ENCODE measurements around the gene ZNF324. TPM values are rescaled to one million over a fixed set of nuclear protein-coding genes. Genes with fewer than 3 reads are reported as not detected.

ZNF324 gene
- total and polyA plus RNA-seq, 2 of the 8 experiments (the other 6 are each of a cell fraction or from before 2014, with no cell fraction given), result 5.1 to 5.8 TPM

- no peak overlapping the region for H3K23ac ChIP-seq (ENCODE audit: insufficient read length)
- no peak overlapping the region for H3K56ac ChIP-seq (replicated peaks; ENCODE audit: insufficient read length, low read depth, low read length)
- H3K4me3 ChIP-seq (ENCODE audit: extremely low read depth in 1 of 4, insufficient read depth in 2 of 4, low read depth in 3 of 4, low read length in 4 of 4), result no peak overlapping the region
- no peaks in the 10 kb centered on the region for H3K27me3 ChIP-seq (replicated peaks in 1 of 4; ENCODE audit: control insufficient read depth in 3 of 4, extremely low read depth in 1 of 4, insufficient read depth in 3 of 4, low read length in 3 of 4)
- H2BK20ac ChIP-seq (ENCODE audit: low read length), result no peak overlapping the region
- H2AFZ ChIP-seq (ENCODE audit: low read length), result no peak overlapping the region
- 0 out of 2 replicates have a peak overlapping the region, but pooled peaks have one; percentile 35 for H2BK5ac ChIP-seq (ENCODE audit: low read depth, low read length)
- H2AK5ac ChIP-seq (ENCODE audit: low read depth, low read length), result no peak overlapping the region
- H3K79me2 ChIP-seq (ENCODE audit: control insufficient read depth in 1 of 2, insufficient read depth in 2 of 2, low read length in 2 of 2), result peaks cover 0 to 17% of the 10 kb centered on the region in 2 experiments; a peak in 1 of 4 replicates
- H4K8ac ChIP-seq (ENCODE audit: extremely low read depth, insufficient read depth, low read length), result peak overlapping the region; percentile 25; the same call in 1 of the 2 replicates
- H2BK12ac ChIP-seq (ENCODE audit: low read depth, low read length), result no peak overlapping the region
- H3K4me2 ChIP-seq (ENCODE audit: insufficient read depth in 1 of 2, low read depth in 2 of 2, low read length in 2 of 2), result peak overlapping the region in 1 of 2 experiments; percentile 67; a peak in 1 of 4 replicates
- H4K5ac ChIP-seq (ENCODE audit: insufficient read length, low read depth, low read length), result no peak overlapping the region
- H2BK15ac ChIP-seq (ENCODE audit: low read length), result no peak overlapping the region
- ChIA-PET POLR2A (ENCODE audit: partially characterized antibody) (interaction anchor here (0.5 to 21.3 kb wide), 13 partner anchors 8 to 334 kb away, joined by 3 to 650 read pairs (median 6); partner anchors contain the start of genes CHMP2A, RNF225, TRIM28 and UBE2M), CTCF (ENCODE audit: partially characterized antibody) (interaction anchor here (0.7 to 5.2 kb wide), 9 partner anchors 11 to 68 kb away, joined by 3 to 27 read pairs (median 4); no protein-coding TSS in a partner anchor)
- peaks cover 11% of the 10 kb centered on the region for H3K23me2 ChIP-seq (ENCODE audit: low read depth, low read length)
- H3K9me3 ChIP-seq (ENCODE audit: insufficient read depth in 2 of 2, low read depth in 1 of 2, low read length in 1 of 2), result no peaks in the 10 kb centered on the region
- no peak overlapping the region for H3K27ac ChIP-seq (ENCODE audit: low read depth, low read length)
- no peak for DNase-seq (ENCODE audit: low read depth in 1 of 2, low spot score in 2 of 2)
- H3K14ac ChIP-seq (ENCODE audit: insufficient read length), result no peak overlapping the region
- no peak for FAIRE-seq
- H4K91ac ChIP-seq (replicated peaks; ENCODE audit: insufficient read length, low read length), result no peak overlapping the region
- H3K4ac ChIP-seq (replicated peaks; ENCODE audit: insufficient read length, low read depth, low read length), result no peak overlapping the region
- H4K20me1 ChIP-seq (replicated peaks in 1 of 2; ENCODE audit: control insufficient read depth in 1 of 2, insufficient read depth in 2 of 2, low read length in 2 of 2), result peaks cover 2 to 9% of the 10 kb centered on the region in 2 experiments
- no peak overlapping the region for H3K18ac ChIP-seq (ENCODE audit: extremely low read depth, low read length)
- no peak overlapping the region for H3K9ac ChIP-seq (replicated peaks in 1 of 4; ENCODE audit: extremely low read depth in 1 of 4, low read depth in 3 of 4, low read length in 3 of 4)
- H3K36me3 ChIP-seq (ENCODE audit: control insufficient read depth in 2 of 4, insufficient read depth in 4 of 4, low read length in 3 of 4), result peaks cover 0 to 9% (median 2%) of the 10 kb centered on the region in 4 experiments; a peak in 2 of 8 replicates
- WGBS, 2 experiments (ENCODE audit: extremely low coverage in 1 of 2, insufficient coverage in 1 of 2, insufficient read length in 1 of 2, insufficient replicate concordance in 2 of 2, low coverage in 1 of 2, low lambda C conversion rate in 2 of 2, missing lambda C conversion rate in 1 of 2), result 89% methylated on average over 37 of the region's 65 CpGs; no CpG with 5 or more reads in 1 of the 2 experiments
- peaks cover 0 to 35% (median 20%) of the 10 kb centered on the region in 4 experiments; a peak in 6 of 7 replicates for H3K4me1 ChIP-seq (replicated peaks in 1 of 4; ENCODE audit: control insufficient read depth in 3 of 4, insufficient read depth in 4 of 4, low read length in 3 of 4)
- peaks cover 5% of the 10 kb centered on the region for H3K79me1 ChIP-seq (ENCODE audit: low read depth, low read length)
- H2BK120ac ChIP-seq (replicated peaks; ENCODE audit: low read depth, low read length), result no peak overlapping the region
- TF ChIP-seq SIX5 (IDR thresholded peaks at IDR 0.05; ENCODE audit: low read depth, low read length) (no peak), CBX8 (IDR thresholded peaks at IDR 0.05; ENCODE audit: borderline replicate concordance, low read depth, low read length) (no peak), RBBP5 (IDR thresholded peaks at IDR 0.05; ENCODE audit: borderline replicate concordance, low read depth, low read length) (no peak), TEAD4 (IDR thresholded peaks at IDR 0.05; ENCODE audit: low read depth, low read length) (no peak), KDM4A (IDR thresholded peaks at IDR 0.05; ENCODE audit: low read depth, low read length, severe bottlenecking) (no peak), NANOG (IDR thresholded peaks at IDR 0.05; ENCODE audit: insufficient read depth, low read depth, low read length, poor library complexity, severe bottlenecking) (no peak), SP1 (IDR thresholded peaks at IDR 0.05; ENCODE audit: low read depth, low read length) (no peak), SIN3A (conservative IDR thresholded peaks at IDR 0.05 in 1 of 2, IDR thresholded peaks at IDR 0.05 in 1 of 2; ENCODE audit: low read depth in 1 of 2, low read length in 2 of 2) (no peak), POLR2AphosphoS5 (IDR thresholded peaks at IDR 0.05; ENCODE audit: low read depth, low read length) (peak; percentile 40)
Measured at GRCh38 chr19:58516964-58517833, 50.3 kb downstream of the ZNF324 start.
